ENCODE data around the gene PROM2. TPM values are rescaled to one million over a fixed set of nuclear protein-coding genes. Genes with fewer than 3 reads are reported as not detected.

The PROM2 gene
- total RNA-seq, 4 donors from 2014 or later, result 1.5 to 13.8 (median 7.1) TPM

DNA sequence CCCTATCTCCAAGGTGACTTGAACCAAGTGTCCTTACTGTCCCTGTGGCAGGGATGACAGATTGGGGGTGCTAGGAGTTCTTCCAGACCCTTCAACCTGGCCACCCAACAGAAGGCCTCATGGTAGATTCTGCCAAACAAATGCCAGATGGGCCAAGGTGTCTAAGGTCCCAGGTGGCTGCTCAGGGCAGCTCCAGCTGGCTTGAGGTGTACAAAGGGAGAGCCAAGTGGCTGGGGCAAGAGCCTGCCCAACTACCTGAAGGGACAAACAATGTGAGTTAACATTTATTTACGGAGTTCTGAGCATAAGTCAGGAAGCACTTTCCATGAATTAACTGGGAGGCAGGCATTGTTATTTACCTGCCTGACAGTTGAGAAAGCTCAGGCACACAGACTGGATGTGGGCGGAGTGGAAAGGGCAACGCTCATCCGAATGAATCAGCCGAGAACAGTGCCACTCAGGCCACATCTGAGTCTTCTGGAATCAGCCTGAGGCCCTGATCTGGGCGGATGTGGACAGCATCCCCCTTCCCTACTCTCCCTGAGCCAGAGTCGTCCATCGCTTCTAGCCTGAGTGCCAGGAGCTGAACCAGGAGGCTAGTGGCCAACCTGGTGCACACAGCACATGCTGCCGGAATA lies 18.5 kb downstream of the PROM2 start:
- intact Hi-C loops (cut with DNase I; ENCODE audit: low total_unique reads), result no loop called here
- no peak for DNase-seq
- no peak overlapping the region for H3K4me3 ChIP-seq
- H3K4me1 ChIP-seq, result no peaks in the 10 kb centered on the region
- no peak for TF ChIP-seq POLR2A (IDR thresholded peaks at IDR 0.05)
- H3K27me3 ChIP-seq, result no peaks in the 10 kb centered on the region
- no peaks in the 10 kb centered on the region for H3K36me3 ChIP-seq
- no peak overlapping the region for H3K27ac ChIP-seq
- peaks cover 0 to 11% of the 10 kb centered on the region in 2 donors for H3K9me3 ChIP-seq

DNA sequence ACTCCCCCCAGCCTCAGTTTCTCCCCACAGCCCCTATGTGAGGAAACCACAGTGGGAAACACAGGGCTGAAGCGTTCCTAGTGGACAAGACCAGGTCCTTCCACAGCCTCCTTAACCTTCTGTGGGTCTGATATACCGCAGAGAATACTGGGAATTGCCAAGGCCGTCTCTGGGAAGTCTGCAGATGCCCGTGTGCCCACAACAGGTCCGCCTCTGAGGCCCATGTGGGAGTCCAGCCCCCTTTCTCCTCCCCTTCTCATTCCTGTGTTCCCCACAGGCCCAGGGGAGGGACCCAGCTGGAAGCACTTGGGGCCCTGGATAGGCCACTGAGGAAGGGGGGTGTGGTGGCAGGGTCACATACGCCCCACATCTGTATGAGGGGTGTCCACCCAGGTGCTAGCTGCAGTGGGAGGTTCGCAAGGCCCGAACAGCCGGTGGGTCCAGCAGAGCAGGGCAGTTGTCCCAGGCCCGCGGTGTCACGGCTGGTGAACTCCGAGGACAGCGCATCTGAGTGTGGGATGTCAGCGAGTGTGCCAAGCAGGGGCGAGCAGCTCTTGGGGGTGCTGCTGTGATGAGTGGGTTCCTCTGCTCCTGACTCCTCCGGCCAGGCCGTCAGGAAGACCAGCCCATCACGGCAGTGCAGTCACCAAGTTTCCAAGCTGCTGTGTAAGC lies 20.5 kb downstream of the PROM2 start:
- DNase-seq, result no peak
- Histone ChIP-seq H3K27me3 (no peaks in the 10 kb centered on the region), H3K36me3 (no peaks in the 10 kb centered on the region), H3K9me3 (peaks cover 0 to 11% of the 10 kb centered on the region in 2 donors), H3K27ac (no peak overlapping the region), H3K4me3 (no peak overlapping the region), H3K4me1 (no peaks in the 10 kb centered on the region)
- TF ChIP-seq, protein P1, sequence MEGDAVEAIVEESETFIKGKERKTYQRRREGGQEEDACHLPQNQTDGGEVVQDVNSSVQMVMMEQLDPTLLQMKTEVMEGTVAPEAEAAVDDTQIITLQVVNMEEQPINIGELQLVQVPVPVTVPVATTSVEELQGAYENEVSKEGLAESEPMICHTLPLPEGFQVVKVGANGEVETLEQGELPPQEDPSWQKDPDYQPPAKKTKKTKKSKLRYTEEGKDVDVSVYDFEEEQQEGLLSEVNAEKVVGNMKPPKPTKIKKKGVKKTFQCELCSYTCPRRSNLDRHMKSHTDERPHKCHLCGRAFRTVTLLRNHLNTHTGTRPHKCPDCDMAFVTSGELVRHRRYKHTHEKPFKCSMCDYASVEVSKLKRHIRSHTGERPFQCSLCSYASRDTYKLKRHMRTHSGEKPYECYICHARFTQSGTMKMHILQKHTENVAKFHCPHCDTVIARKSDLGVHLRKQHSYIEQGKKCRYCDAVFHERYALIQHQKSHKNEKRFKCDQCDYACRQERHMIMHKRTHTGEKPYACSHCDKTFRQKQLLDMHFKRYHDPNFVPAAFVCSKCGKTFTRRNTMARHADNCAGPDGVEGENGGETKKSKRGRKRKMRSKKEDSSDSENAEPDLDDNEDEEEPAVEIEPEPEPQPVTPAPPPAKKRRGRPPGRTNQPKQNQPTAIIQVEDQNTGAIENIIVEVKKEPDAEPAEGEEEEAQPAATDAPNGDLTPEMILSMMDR (IDR thresholded peaks at IDR 0.05), result no peak
- TF ChIP-seq POLR2A (IDR thresholded peaks at IDR 0.05), result no peak
- intact Hi-C loops (cut with DNase I; ENCODE audit: low total_unique reads), result no loop called here

GRCh38 chr2:95295376-95295775 lies 21.1 kb downstream of the PROM2 start:
- Histone ChIP-seq H3K9me3 (peaks cover 0 to 10% of the 10 kb centered on the region in 2 donors), H3K36me3 (no peaks in the 10 kb centered on the region)
- DNase-seq, result no peak

GRCh38 chr2:95296011-95296410 lies 21.8 kb downstream of the PROM2 start:
- no peak for DNase-seq
- TF ChIP-seq, protein P1 (IDR thresholded peaks at IDR 0.05), result no peak
- TF ChIP-seq POLR2A (IDR thresholded peaks at IDR 0.05), result no peak
- intact Hi-C loops (cut with DNase I; ENCODE audit: low total_unique reads), result no loop called here

More at GRCh38 chr2:95295376-95295775, 21.1 kb downstream of the PROM2 start:
- no peak overlapping the region for H3K27ac ChIP-seq
- intact Hi-C loops (cut with DNase I; ENCODE audit: low total_unique reads), result no loop called here
- TF ChIP-seq POLR2A (IDR thresholded peaks at IDR 0.05), result no peak
- TF ChIP-seq, protein P1 (IDR thresholded peaks at IDR 0.05), result no peak
- no peak overlapping the region for H3K4me3 ChIP-seq
- no peaks in the 10 kb centered on the region for H3K27me3 ChIP-seq
- H3K4me1 ChIP-seq, result no peaks in the 10 kb centered on the region

DNA sequence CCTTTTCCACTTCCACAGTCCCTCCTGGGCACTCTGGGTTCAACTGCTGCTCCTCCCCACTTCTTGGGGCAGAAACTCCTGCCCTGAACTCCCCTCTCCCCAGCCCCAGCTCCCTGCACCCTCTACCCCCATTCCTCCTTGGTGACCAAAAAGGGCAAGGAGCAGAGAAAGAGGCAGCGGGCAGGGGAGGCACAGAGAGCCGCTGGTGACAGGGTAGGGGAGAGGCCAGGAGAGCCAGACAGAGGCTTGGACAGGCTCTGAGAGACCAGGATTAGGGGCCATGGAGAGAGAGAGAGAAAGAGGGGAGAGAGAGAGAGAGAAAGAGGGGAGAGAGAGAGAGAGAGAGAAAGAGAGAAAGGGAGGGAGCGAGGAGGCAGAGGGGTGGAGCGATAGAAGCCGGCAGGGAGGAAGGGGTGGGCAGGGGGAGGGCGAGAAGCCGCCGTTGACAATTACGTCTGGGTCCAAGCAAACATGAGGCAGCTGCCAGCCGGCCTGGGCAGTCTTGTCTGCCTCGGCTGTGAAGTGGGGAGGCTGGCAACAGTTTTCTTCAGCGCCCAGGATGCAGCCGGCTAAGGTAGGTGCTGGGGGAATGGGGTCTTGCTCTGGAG lies 22.7 kb downstream of the PROM2 start, which contains the start of gene KCNIP3:
Gene KCNIP3 (plus strand): TSS at position 468 of the 608 bp plus-strand sequence. CDS start 92 bp downstream, at position 560.
- DNase-seq, result no peak
- no peaks in the 10 kb centered on the region for H3K36me3 ChIP-seq
- H3K4me1 ChIP-seq, result no peaks in the 10 kb centered on the region
- H3K9me3 ChIP-seq, result no peaks in the 10 kb centered on the region
- TF ChIP-seq POLR2A (IDR thresholded peaks at IDR 0.05), result no peak
- TF ChIP-seq, protein P1 (IDR thresholded peaks at IDR 0.05), result no peak
- no peak within 1 kb of the TSS for H3K27ac ChIP-seq
- H3K4me3 ChIP-seq, result no peak within 1 kb of the TSS
- H3K27me3 ChIP-seq, result no peaks in the 10 kb centered on the region
- intact Hi-C loops (cut with DNase I; ENCODE audit: low total_unique reads), result no loop called here

More at GRCh38 chr2:95296011-95296410, 21.8 kb downstream of the PROM2 start:
- peaks cover 0 to 6% of the 10 kb centered on the region in 2 donors for H3K9me3 ChIP-seq
- H3K27me3 ChIP-seq, result no peaks in the 10 kb centered on the region
- no peak overlapping the region for H3K27ac ChIP-seq
- no peak overlapping the region for H3K4me3 ChIP-seq
- H3K36me3 ChIP-seq, result no peaks in the 10 kb centered on the region
- H3K4me1 ChIP-seq, result no peaks in the 10 kb centered on the region

Measured in uterus (tissue), 4 donors.